Lower leg skin (tissue), 3 donors: ENCODE measurements around the gene PRDM11.

Experiments used
- CTCF ChIP-seq, 3 donors: fragments of 450-650 bp; IDR thresholded peaks; one replicate each; pipeline ENCODE4 v1.5.1; 2016; ENCODE audit warnings: antibody characterized with exemption in 3 of 3, mild to moderate bottlenecking in 3 of 3, moderate library complexity in 2 of 3
- POLR2A ChIP-seq, 2 donors: fragments of 450-650 bp; IDR thresholded peaks; one replicate each; pipeline ENCODE4 v1.6.1; 2016 to 2017; ENCODE audit warnings: antibody characterized with exemption in 2 of 2, mild to moderate bottlenecking in 1 of 2, moderate library complexity in 1 of 2

GRCh38 chr11:45155058-45155551, 8.7 kb downstream of the PRDM11 start:
- TF ChIP-seq CTCF (IDR thresholded peaks at IDR 0.05): no peak
- no peak for TF ChIP-seq POLR2A (IDR thresholded peaks at IDR 0.05)
